ENCODE measurements around the gene TAF11L14.
"Not testable (repeated sequence)": the region's sequence is repeated elsewhere in the genome, so short reads cannot be mapped to it uniquely, and the experiment has no call there.

- TF ChIP-seq ETV6 (IDR thresholded peaks at IDR 0.05; ENCODE audit: borderline replicate concordance in 1 of 2, low read depth in 2 of 2, low read length in 1 of 2); ETV6 (CRISPR knock-in tag; IDR thresholded peaks at IDR 0.05; ENCODE audit: borderline replicate concordance); POLR2A (conservative IDR thresholded peaks at IDR 0.05); MIER1 (IDR thresholded peaks at IDR 0.05; ENCODE audit: low read depth); MAX (CRISPR knock-in tag; IDR thresholded peaks at IDR 0.05); OTX1 (CRISPR knock-in tag; IDR thresholded peaks at IDR 0.05); ZNF165 (CRISPR knock-in tag; IDR thresholded peaks at IDR 0.05; ENCODE audit: borderline replicate concordance); ZZZ3 (IDR thresholded peaks at IDR 0.05); CTCF (IDR thresholded peaks at IDR 0.05 in 2 of 3, conservative IDR thresholded peaks at IDR 0.05 in 1 of 3; ENCODE audit: insufficient read depth in 2 of 3, low read depth in 1 of 3, low read length in 3 of 3); ZNF224 (CRISPR knock-in tag; IDR thresholded peaks at IDR 0.05); RCOR1 (IDR thresholded peaks at IDR 0.05; ENCODE audit: borderline replicate concordance in 1 of 2, low read depth in 2 of 2, low read length in 2 of 2): not testable (repeated sequence)
- TF ChIP-seq, protein P1, sequence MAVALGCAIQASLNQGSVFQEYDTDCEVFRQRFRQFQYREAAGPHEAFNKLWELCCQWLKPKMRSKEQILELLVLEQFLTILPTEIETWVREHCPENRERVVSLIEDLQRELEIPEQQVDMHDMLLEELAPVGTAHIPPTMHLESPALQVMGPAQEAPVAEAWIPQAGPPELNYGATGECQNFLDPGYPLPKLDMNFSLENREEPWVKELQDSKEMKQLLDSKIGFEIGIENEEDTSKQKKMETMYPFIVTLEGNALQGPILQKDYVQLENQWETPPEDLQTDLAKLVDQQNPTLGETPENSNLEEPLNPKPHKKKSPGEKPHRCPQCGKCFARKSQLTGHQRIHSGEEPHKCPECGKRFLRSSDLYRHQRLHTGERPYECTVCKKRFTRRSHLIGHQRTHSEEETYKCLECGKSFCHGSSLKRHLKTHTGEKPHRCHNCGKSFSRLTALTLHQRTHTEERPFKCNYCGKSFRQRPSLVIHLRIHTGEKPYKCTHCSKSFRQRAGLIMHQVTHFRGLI (CRISPR knock-in tag; IDR thresholded peaks at IDR 0.05) = not testable (repeated sequence)
- TF ChIP-seq, protein P2, sequence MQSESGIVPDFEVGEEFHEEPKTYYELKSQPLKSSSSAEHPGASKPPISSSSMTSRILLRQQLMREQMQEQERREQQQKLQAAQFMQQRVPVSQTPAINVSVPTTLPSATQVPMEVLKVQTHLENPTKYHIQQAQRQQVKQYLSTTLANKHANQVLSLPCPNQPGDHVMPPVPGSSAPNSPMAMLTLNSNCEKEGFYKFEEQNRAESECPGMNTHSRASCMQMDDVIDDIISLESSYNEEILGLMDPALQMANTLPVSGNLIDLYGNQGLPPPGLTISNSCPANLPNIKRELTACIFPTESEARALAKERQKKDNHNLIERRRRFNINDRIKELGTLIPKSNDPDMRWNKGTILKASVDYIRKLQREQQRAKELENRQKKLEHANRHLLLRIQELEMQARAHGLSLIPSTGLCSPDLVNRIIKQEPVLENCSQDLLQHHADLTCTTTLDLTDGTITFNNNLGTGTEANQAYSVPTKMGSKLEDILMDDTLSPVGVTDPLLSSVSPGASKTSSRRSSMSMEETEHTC (IDR thresholded peaks at IDR 0.05) = not testable (repeated sequence)
- TF ChIP-seq, protein P3, sequence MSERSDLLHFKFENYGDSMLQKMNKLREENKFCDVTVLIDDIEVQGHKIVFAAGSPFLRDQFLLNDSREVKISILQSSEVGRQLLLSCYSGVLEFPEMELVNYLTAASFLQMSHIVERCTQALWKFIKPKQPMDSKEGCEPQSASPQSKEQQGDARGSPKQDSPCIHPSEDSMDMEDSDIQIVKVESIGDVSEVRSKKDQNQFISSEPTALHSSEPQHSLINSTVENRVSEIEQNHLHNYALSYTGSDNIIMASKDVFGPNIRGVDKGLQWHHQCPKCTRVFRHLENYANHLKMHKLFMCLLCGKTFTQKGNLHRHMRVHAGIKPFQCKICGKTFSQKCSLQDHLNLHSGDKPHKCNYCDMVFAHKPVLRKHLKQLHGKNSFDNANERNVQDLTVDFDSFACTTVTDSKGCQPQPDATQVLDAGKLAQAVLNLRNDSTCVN (CRISPR knock-in tag; IDR thresholded peaks at IDR 0.05) = not testable (repeated sequence)
Measured at GRCh38 chr5:17631788-17632187, 2.5 kb upstream of the TAF11L14 start, which contains the start of gene TAF11L13.

Data from K562 (cell line).